Stimulated activated naive CD8-positive, alpha-beta T cell treated with anti-CD3 and anti-CD28 coated beads, Interleukin-15, Interleukin-2, amounts not matched to agents 100 U/mL and 50 U/mL, for 24 hours (primary cell): Measurements from ENCODE around the gene EXD3.
A peak's percentile ranks its signal among the peaks of the same experiment; 100 is the strongest.

Experiments
- ATAC-seq: fragments of 150-1000 bp; cut with Tn5 transposase; one replicate; pipeline ENCODE4 v1.10.0; 2021
- DNase-seq: peaks from one replicate; pipeline ENCODE4 v3.0.0; 2021

The EXD3 gene

DNA sequence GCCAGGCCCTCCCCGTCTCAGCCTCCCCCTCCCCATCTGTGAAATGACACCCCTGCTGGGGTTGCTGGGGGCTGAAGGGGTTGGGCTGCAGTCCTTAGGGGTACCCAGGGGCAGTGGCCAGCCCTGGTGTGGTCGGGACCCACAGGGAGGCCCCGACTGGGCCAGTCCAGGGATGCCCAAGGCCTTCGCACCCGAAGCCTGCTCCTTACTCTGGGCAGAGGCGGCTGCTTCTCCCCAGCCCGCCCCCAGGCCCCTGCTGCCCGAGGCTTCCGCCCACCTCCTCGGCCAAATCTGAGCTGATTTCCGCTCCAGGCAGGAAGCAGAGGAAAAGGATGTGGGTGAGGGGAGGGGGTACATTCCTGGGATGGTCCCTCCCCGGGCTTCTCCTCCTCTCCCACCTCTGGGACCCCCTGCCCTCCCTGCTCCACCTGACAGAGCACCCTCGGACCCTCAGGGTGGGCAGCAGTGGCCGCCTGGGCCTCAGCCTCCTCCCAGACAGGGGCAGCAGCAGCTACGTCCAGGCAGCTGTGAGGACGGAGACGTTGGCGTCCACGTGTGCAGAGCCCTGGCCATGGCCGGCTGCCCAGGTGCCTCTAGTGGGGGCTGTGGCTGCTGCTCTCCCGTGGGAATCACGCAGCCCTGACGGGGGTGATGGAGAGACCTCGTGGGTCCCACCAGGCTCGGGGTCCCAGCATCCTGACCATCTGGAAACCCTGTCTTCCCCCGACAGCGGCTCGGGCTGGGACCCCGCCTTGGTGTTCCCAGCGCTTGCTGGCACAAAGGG lies 116.7 kb downstream of the EXD3 start:
- ATAC-seq, result no peak
- DNase-seq, result no peak

- DNase-seq (no peak), ATAC-seq (no peak)
Measured at GRCh38 chr9:137305798-137306065, 117.2 kb downstream of the EXD3 start.

DNA sequence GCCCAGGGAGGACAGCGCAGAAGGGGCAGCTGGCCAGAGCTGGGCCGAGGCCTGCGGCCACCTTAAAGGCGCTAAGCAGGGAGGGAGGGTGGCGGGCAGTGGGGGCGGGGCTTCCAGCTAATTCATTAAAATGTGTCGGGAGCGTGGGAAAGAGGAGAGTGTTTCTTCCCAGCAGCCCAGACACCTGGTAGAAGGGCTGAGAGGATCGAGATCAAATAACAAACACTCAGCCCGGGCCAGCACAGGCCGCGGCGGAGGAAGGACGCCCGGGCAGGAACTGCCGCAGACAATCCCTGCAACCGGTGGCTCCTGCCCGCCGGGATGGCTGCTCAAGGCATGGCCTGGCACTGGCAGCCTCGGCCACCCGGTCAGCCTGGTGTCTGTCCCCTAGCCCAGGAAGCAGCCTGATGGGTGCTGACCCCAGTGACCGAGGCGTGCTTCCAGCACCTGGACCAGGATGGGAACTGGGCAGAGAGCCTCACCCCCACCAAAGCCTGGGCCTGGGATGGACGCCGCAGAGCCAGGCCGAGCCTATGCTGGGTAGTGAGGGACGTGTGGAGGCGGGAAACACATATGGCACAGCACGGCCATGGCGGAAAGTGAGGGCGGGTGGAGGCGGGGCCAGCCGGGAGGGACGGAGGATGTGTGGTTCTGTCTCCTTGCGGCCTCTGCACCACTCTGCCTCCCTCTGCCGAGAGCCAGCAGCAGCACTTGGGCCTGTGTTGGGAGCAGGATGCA lies 117.7 kb downstream of the EXD3 start:
- DNase-seq (peak; percentile 79), ATAC-seq (peak; percentile 52)

GRCh38 chr9:137304383-137305059 lies 118.4 kb downstream of the EXD3 start:
- ATAC-seq (no peak), DNase-seq (peak; percentile 16)

GRCh38 chr9:137303893-137304382 lies 119.0 kb downstream of the EXD3 start:
- DNase-seq (peak; percentile 21), ATAC-seq (no peak)

DNA sequence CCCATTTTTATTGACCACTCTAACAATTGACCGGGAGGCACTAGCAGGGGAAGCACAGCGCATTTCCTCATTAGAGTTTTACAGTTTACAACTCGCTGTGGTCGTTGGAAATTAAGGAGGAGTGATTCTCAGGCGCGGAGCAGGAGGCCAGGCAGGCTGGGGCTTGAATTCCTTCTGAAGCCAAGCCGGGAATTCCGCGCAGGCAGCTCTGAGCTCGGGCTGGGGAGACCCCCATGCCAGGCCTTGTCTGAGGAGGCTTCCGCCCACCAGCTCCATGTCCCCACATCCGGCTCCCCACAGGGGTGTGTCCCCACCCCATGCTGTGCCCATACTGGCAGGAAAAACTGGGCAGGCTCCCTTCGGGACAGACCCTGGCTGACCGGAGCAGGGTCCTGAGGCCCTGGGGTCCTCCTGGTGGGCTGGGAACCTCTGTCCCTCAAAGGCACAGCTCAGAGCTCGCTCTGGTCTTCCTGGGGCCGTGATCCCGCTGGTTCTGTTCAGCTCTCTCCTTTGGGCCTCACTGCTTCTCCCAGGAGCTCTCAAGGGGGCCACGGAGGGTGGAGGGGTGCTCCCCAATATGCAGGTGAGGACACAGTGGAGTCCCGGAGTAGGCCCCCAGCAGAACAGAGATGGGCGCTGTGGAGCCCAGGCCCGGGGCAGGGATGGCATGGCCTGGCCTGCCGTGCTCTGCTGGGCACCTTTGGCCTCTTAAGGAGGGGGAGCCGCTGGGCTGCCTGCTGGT lies 119.6 kb downstream of the EXD3 start:
- ATAC-seq (no peak), DNase-seq (peak; percentile 8)

GRCh38 chr9:137302449-137303150 lies 120.4 kb downstream of the EXD3 start:
- DNase-seq (no peak), ATAC-seq (peak; percentile 24)

GRCh38 chr9:137302118-137302448 lies 120.9 kb downstream of the EXD3 start, which contains the start of gene NRARP:
TSS of gene NRARP (minus strand) at chr9:137302271. CDS start at chr9:137301928, 343 bp downstream.
- DNase-seq, result peak; percentile 94
- peak; percentile 65 for ATAC-seq

- DNase-seq (peak; percentile 48), ATAC-seq (peak; percentile 2)
Measured at GRCh38 chr9:137301081-137301947, 121.6 kb downstream of the EXD3 start.

- ATAC-seq (no peak), DNase-seq (no peak)
Measured at GRCh38 chr9:137300567-137301080, 122.3 kb downstream of the EXD3 start.

GRCh38 chr9:137299938-137300337 lies 123.0 kb downstream of the EXD3 start:
- peak; percentile 2 for DNase-seq
- ATAC-seq, result no peak

GRCh38 chr9:137299203-137299565 lies 123.8 kb downstream of the EXD3 start:
- DNase-seq (no peak), ATAC-seq (no peak)

DNA sequence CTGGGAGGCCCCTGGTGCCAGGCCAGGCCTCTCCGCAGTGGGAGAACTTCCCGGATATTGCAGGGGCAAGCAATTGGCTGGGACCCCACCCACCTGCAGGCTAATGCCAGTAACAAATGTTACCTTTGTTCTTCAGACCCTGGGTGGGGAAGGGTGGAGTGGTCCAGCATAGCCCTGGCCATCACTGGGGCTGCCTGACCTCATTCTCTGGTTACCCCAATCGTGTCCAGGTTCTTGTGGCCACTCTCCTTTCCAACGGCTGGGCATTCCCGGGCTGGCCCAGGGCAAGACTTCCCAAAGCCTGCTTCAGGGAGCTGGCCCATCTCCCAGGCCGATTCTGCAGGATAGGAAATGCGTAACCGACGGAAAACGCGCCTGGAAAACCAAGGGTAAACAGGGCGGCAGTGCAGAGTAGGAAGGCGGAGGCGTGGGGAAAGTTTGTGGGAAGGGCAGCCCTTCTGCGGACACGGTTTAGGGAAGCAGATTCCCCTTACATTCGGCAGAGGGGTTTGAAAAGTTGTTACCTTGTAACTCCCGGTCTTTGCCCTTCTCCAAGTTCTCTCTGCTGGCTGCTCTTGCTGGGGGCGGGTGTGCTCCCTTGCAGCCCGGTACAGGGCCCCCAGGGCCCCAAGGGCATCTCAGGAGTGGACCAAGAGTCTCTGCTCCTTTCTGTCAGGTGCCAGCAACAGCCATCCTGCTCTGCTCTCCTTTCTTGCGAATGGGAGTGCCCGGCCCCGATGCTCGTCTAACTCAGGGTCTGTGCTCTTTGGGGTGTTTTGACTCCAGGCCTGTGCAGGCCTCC lies 124.4 kb downstream of the EXD3 start:
- ATAC-seq, result no peak

DNA sequence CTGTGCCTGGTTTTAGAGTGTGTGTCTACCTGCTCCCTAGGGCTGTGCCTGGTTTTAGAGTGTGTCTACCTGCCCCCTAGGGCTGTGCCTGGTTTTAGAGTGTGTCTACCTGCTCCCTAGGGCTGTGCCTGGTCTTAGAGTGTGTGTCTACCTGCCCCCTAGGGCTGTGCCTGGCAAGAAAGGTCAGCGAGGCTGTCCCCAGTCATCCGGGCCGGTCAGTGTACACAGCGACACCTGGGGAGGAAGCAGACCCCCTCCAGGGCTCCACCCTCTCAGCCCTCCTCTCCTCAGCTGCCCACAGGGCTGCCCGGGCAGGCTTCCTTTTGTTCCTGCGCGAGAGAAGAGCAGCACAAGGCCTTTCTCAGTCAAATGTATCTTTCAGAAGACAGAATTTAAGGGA lies 125.0 kb downstream of the EXD3 start:
- ATAC-seq, result no peak
- DNase-seq, result peak; percentile 2

More for the DNA sequence above, 124.4 kb downstream of the EXD3 start:
- no peak for DNase-seq

DNA sequence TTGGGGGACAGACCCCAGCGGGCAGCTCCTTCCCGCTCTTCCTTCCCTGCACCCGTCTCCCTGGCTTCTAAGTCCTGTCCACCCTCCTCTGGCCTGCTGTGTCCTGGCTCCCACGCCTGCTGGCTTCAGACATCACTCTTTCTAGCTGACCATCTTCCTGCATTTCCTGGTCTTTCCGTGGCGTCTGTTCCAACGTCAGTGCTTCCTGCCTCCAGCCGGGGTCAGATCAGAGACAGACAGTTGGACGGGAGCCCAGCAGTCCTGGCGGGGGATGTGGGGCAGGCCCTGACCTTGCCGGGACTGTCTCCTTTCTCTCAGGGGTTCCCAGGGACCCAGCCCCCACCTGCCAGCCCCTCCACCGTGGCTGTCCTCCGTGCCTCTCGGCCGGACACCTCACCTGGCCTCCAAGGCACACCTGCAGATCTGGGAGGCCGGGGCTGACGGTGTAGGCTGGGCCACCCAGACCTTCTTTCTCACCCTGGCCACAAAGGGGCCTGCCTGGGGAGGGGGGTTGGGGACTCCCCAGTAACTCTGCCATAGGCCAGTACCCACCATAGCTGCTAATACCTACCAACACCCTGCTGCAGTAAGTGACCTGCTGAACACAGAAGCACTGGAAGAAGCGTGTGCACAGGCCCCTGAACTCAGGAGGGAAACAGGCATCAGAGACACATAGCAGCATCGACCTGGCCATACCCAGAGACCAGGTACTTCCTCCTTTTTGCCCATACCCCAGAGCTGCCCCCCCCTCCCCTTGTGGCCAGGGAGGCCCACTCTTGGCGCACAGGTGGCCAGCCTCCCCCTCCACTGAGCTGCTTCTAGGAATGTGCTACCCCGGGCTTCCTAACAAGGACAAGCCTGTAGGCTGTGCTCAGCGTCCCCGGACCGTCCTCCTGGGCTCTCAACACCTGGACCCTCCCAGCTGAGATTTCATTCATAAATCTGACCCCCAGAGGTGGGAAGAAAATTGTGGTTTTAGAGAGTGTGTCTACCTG lies 126.0 kb downstream of the EXD3 start:
- no peak for ATAC-seq
- no peak for DNase-seq

DNA sequence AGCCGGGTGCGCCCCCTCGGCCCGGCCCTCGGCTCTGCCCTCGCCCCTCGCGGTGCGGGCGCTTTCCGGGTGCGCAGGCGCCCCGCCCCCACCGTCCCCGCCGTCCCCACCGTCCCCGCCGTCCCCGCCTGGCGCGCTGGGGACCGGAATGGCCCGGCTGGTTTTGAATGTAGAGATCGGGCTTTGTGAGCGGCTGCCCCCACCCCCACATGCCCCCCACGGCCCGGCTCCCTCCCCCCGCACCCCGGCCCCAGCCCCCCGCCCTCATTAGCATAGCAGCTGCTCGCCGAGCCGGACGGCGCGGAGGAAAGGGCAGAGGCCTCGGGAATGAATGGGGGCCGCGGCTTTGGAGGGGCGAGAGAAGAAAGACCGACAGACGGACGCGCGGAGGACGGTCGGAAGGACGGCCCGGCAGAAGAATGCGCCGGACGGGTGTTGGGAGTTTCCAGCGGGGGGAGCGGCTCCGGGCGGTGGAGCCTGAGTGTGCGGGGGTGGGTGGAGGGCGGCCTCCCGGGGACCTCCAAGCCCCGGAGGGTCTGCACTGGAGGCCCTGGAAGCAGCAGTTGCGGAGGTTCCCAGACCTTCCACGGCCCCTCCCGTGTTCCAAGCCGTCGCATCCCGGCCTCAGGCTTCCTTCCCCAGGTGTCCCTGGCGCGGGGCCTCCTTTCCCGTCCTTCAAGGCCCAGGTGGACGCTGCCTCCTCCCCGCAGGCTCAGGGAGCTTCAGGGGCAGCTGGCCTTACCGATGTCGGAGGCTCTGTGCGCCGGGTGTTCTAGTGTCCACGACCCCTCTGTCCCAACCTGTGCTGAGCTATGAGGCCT lies 126.9 kb downstream of the EXD3 start:
- no peak for ATAC-seq

GRCh38 chr9:137295238-137295811 lies 127.6 kb downstream of the EXD3 start:
- ATAC-seq (peak; percentile 78), DNase-seq (peak; percentile 71)

More for the DNA sequence above, 126.9 kb downstream of the EXD3 start:
- DNase-seq, result no peak
